ENCODE measurements around the gene TUBG2.

DNA sequence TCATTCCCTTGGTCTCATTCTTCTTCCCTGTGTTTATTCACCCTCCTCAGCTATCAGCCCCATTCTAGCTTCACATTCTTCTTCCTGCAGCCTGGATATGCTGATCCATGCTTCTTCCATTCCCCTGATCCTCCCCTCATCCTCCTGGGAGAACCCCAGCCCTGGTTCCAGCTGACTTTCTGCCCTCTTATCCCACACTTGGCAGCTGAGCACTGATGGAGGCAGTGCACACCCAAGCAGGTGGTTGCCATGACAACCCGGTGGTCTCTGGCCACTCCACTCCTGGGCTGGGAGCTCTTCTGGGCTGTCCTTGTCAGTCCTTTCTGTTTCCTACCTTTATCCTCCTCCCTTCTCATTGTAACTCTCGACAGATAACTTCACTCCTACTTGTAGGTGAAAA, 16.7 kb upstream of the TUBG2 start:
- TF ChIP-seq TAF1 (IDR thresholded peaks at IDR 0.05; ENCODE audit: borderline replicate concordance, insufficient read depth, low read length) (no peak), REST (IDR thresholded peaks at IDR 0.05; ENCODE audit: insufficient read depth in 1 of 2, low read depth in 2 of 2, low read length in 2 of 2) (no peak), POLR2AphosphoS5 (IDR thresholded peaks at IDR 0.05; ENCODE audit: low read depth, low read length) (no peak), SIN3A (IDR thresholded peaks at IDR 0.05; ENCODE audit: borderline replicate concordance, insufficient read depth, low read length) (no peak)

All from PFSK-1 (cell line).